Nephron progenitor cell (in vitro differentiated cells): ENCODE results near the gene RPL13A.
"Not testable (repeated sequence)": the region's sequence is repeated elsewhere in the genome, so short reads cannot be mapped to it uniquely, and the experiment has no call there.

ENCODE experiments used
- DNase-seq: peaks from one replicate; pipeline ENCODE4 v3.0.0; 2021
- H3K27ac Mint-ChIP-seq: 2 replicates; pipeline ENCODE4 v1.8.0; 2021; ENCODE audit warnings: mild to moderate bottlenecking, moderate library complexity, mixed read lengths
- H3K27me3 Mint-ChIP-seq: 2 replicates; pipeline ENCODE4 v1.8.0; 2021; ENCODE audit warnings: mild to moderate bottlenecking, low read depth, mixed read lengths; ENCODE audit not compliant: poor library complexity
- H3K36me3 Mint-ChIP-seq: 2 replicates; pipeline ENCODE4 v1.8.0; 2021; ENCODE audit warnings: low read depth, mixed read lengths
- H3K4me1 Mint-ChIP-seq: 2 replicates; pipeline ENCODE4 v1.8.0; 2021; ENCODE audit warnings: mixed read lengths
- H3K4me3 Mint-ChIP-seq: 2 replicates; pipeline ENCODE4 v1.8.0; 2021; ENCODE audit warnings: mild to moderate bottlenecking, moderate library complexity, mixed read lengths
- H3K9me3 Mint-ChIP-seq: 2 replicates; pipeline ENCODE4 v1.8.0; 2021; ENCODE audit warnings: mild to moderate bottlenecking, moderate library complexity, mixed read lengths
- TF ChIP-seq, protein P1 (sequence below): fragments of 200-600 bp; sonication (generic); IDR thresholded peaks from 2 replicates; pipeline ENCODE4 v1.5.0; 2021; ENCODE audit warnings: antibody characterized with exemption

Gene RPL13A

GRCh38 chr19:49441960-49442350, 45.5 kb upstream of the RPL13A start:
- Mint-ChIP-seq H3K36me3 (peaks cover 9% of the 10 kb centered on the region), H3K27me3 (peaks cover 59% of the 10 kb centered on the region), H3K4me3 (peak overlapping the region; percentile 82), H3K4me1 (peaks cover 53% of the 10 kb centered on the region), H3K27ac (no peak overlapping the region), H3K9me3 (no peaks in the 10 kb centered on the region)
- no peak for DNase-seq
- TF ChIP-seq, protein P1, sequence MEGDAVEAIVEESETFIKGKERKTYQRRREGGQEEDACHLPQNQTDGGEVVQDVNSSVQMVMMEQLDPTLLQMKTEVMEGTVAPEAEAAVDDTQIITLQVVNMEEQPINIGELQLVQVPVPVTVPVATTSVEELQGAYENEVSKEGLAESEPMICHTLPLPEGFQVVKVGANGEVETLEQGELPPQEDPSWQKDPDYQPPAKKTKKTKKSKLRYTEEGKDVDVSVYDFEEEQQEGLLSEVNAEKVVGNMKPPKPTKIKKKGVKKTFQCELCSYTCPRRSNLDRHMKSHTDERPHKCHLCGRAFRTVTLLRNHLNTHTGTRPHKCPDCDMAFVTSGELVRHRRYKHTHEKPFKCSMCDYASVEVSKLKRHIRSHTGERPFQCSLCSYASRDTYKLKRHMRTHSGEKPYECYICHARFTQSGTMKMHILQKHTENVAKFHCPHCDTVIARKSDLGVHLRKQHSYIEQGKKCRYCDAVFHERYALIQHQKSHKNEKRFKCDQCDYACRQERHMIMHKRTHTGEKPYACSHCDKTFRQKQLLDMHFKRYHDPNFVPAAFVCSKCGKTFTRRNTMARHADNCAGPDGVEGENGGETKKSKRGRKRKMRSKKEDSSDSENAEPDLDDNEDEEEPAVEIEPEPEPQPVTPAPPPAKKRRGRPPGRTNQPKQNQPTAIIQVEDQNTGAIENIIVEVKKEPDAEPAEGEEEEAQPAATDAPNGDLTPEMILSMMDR: no peak

- peak; percentile 43 for DNase-seq
- H3K9me3 Mint-ChIP-seq: no peaks in the 10 kb centered on the region
- H3K36me3 Mint-ChIP-seq: peaks cover 9% of the 10 kb centered on the region
- peaks cover 55% of the 10 kb centered on the region for H3K27me3 Mint-ChIP-seq
- peak overlapping the region; percentile 82 for H3K4me3 Mint-ChIP-seq
- H3K27ac Mint-ChIP-seq: no peak overlapping the region
- H3K4me1 Mint-ChIP-seq: peaks cover 49% of the 10 kb centered on the region
- TF ChIP-seq, protein P1: no peak
These were observed 45.1 kb upstream of the RPL13A start for GRCh38 chr19:49442354-49442753.

DNA sequence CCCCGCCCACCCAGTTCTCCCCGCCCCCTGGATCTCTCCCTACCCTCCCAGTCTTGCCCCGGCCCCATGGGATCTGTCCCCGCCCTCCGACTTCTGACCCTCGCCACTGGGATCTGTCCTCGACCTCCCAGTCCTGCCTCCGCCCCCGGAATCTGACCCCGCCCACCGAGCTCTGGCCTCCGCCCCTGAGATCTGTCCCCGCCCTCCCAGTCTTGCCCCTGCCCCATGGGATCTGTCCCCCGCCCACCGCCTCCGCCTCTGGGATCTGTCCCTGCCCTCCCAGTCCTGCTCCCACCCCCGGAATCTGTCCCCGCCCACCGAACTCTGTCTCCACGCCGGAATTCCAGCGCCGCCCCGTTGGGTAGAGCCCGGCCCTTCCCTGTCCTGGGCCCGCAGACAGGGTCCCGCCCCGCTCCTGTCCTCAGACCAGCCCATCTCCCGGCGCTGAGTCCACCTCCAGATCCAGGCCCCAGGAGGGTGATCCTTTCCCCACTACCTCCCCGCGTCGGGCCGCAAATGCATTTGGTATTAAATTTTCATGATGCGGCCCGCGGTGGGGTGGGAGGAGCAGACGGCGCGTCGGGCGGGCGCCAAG, 44.5 kb upstream of the RPL13A start:
- H3K4me1 Mint-ChIP-seq: peaks cover 44% of the 10 kb centered on the region
- DNase-seq: peak; percentile 99
- peak overlapping the region; percentile 82 for H3K4me3 Mint-ChIP-seq
- TF ChIP-seq, protein P1: no peak
- peaks cover 50% of the 10 kb centered on the region for H3K27me3 Mint-ChIP-seq
- H3K36me3 Mint-ChIP-seq: peaks cover 12% of the 10 kb centered on the region
- H3K9me3 Mint-ChIP-seq: no peaks in the 10 kb centered on the region
- H3K27ac Mint-ChIP-seq: no peak overlapping the region

- TF ChIP-seq, protein P1: peak; percentile 80
- Mint-ChIP-seq H3K4me1 (peaks cover 43% of the 10 kb centered on the region), H3K9me3 (no peaks in the 10 kb centered on the region), H3K36me3 (peaks cover 18% of the 10 kb centered on the region), H3K4me3 (peak overlapping the region; percentile 82), H3K27ac (no peak overlapping the region), H3K27me3 (peaks cover 43% of the 10 kb centered on the region)
- DNase-seq: peak; percentile 96
These were observed 43.9 kb upstream of the RPL13A start for GRCh38 chr19:49443366-49444099.

GRCh38 chr19:49444100-49444700, 43.2 kb upstream of the RPL13A start:
- peaks cover 43% of the 10 kb centered on the region for H3K4me1 Mint-ChIP-seq
- peaks cover 37% of the 10 kb centered on the region for H3K27me3 Mint-ChIP-seq
- H3K36me3 Mint-ChIP-seq: peaks cover 25% of the 10 kb centered on the region
- peak overlapping the region; percentile 82 for H3K4me3 Mint-ChIP-seq
- H3K27ac Mint-ChIP-seq, H3K9me3 Mint-ChIP-seq, DNase-seq: not testable (repeated sequence)

DNA sequence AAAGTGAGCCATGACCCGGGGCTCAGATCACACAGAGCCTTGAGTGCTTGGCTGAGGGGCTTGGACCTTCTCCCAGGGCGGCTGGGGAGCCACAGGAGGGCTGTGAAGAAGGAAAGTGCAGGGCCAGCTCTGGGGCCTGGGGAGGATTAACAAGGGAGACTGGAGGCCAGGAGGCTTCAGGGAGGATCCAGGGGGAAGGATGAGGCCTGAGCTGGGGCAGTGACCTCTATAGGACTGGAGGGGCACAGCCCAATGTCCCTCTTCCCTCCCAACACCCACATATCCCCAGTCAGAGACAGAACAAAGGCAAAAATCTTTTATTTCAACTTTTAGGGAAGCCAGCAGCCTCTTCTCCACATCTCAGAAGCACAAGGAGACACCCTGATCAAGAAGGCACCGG, 41.4 kb upstream of the RPL13A start:
- H3K4me3 Mint-ChIP-seq: no peak overlapping the region
- H3K27ac Mint-ChIP-seq: peak overlapping the region; percentile 87
- DNase-seq: no peak

More for the DNA sequence above, 41.4 kb upstream of the RPL13A start:
- TF ChIP-seq, protein P1: no peak
- Mint-ChIP-seq H3K27me3 (peaks cover 19% of the 10 kb centered on the region), H3K9me3 (no peaks in the 10 kb centered on the region), H3K36me3 (peaks cover 41% of the 10 kb centered on the region), H3K4me1 (peaks cover 43% of the 10 kb centered on the region)
